Measurements from ENCODE around the gene PTPRG. TPM values are rescaled to one million over a fixed set of nuclear protein-coding genes. Genes with fewer than 3 reads are reported as not detected.

The PTPRG gene
- total RNA-seq, 2 experiments from 2014 or later = 0.13 to 0.70 TPM

DNA sequence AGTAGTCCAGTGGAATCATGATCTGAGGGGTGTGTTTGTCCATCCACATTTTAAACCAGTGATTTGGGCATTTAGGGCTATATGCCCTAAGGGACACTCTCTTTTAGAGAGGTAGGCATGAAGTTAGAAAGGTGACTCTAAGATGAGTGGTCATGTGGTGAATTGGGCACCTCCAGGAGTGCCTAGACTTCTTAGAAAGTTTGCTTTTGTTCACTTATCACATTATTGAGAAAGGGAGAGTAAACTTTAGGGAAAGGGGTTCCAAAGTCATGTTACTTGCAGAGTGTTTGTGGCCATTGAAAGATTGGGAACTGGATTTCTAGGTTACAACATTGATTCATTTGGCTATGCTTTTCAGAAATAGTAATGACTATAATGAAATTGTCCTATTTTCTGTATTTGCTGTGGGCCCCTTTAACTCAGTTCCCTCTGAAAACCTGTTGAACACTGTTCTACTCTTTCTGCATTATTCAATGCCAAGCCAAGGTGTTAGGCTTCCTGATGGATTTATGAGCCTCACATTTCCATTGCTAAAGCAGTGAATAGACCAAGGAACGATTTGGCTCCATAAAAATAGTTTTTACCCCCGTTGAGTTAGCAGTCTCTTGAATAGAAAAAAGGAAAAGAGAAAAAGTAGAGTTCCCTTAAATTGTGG lies 169.3 kb downstream of the PTPRG start:
- Histone ChIP-seq H3K36me3 (ENCODE audit: insufficient read depth, low read length) (no peaks in the 10 kb centered on the region), H2AFZ (ENCODE audit: low read length) (no peak overlapping the region), H3K9me3 (ENCODE audit: low read length) (no peaks in the 10 kb centered on the region), H3K4me3 (ENCODE audit: low read depth, low read length, poor library complexity, severe bottlenecking) (no peak overlapping the region), H3K79me2 (ENCODE audit: insufficient read depth, low read depth, low read length) (no peaks in the 10 kb centered on the region), H3K4me1 (ENCODE audit: insufficient read depth, low read length, poor library complexity, severe bottlenecking) (no peaks in the 10 kb centered on the region), H3K4me2 (ENCODE audit: low read length) (no peak overlapping the region), H3K27ac (ENCODE audit: low read depth, low read length, poor library complexity, severe bottlenecking) (no peak overlapping the region), H4K20me1 (ENCODE audit: insufficient read depth, low read length) (no peaks in the 10 kb centered on the region), H3K9me2 (ENCODE audit: insufficient read depth, low read length) (no peaks in the 10 kb centered on the region)
- ChIA-PET POLR2A (no interaction called here), CTCF (ENCODE audit: unreplicated experiment) (no interaction called here)
- DNase-seq (ENCODE audit: low spot score) = no peak
- intact Hi-C loops (cut with micrococcal nuclease; ENCODE audit: unreplicated experiment) = no loop called here
- TF ChIP-seq, protein P1, sequence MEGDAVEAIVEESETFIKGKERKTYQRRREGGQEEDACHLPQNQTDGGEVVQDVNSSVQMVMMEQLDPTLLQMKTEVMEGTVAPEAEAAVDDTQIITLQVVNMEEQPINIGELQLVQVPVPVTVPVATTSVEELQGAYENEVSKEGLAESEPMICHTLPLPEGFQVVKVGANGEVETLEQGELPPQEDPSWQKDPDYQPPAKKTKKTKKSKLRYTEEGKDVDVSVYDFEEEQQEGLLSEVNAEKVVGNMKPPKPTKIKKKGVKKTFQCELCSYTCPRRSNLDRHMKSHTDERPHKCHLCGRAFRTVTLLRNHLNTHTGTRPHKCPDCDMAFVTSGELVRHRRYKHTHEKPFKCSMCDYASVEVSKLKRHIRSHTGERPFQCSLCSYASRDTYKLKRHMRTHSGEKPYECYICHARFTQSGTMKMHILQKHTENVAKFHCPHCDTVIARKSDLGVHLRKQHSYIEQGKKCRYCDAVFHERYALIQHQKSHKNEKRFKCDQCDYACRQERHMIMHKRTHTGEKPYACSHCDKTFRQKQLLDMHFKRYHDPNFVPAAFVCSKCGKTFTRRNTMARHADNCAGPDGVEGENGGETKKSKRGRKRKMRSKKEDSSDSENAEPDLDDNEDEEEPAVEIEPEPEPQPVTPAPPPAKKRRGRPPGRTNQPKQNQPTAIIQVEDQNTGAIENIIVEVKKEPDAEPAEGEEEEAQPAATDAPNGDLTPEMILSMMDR (conservative IDR thresholded peaks at IDR 0.05; ENCODE audit: low read length) = no peak
- no peak for TF ChIP-seq EZH2phosphoT487 (IDR thresholded peaks at IDR 0.05; ENCODE audit: borderline replicate concordance, low read depth, low read length)
- BruUV-seq (replicated peaks) = no TSS peak

DNA sequence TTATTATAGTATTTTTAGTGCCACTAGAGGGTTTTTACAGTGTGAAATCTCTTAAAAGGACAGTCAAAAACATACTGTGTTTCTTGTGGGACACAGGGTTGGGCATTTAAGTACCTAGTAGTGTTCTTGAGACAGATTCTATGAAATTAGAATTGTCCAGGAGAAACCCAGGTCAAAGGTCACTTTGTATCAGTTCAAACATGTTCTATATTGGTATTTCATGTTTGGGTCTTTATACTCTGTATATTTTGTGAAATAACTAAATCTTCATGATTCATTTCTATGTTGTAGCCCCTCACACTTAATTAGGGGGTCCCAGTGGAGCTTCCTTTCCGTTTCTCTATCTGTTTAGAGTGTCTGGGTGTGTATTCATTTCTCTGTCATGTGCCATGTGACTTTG lies 171.6 kb downstream of the PTPRG start:
- H3K9me3 ChIP-seq (ENCODE audit: low read length) = no peaks in the 10 kb centered on the region
- intact Hi-C loops (cut with micrococcal nuclease; ENCODE audit: unreplicated experiment) = no loop called here
- no TSS peak for BruUV-seq (replicated peaks)
- CTCF ChIA-PET (ENCODE audit: unreplicated experiment) = no interaction called here
- POLR2A ChIA-PET = no interaction called here
- no peaks in the 10 kb centered on the region for H3K36me3 ChIP-seq (ENCODE audit: insufficient read depth, low read length)
- H3K4me1 ChIP-seq (ENCODE audit: insufficient read depth, low read length, poor library complexity, severe bottlenecking) = no peaks in the 10 kb centered on the region
- H3K9me2 ChIP-seq (ENCODE audit: insufficient read depth, low read length) = no peaks in the 10 kb centered on the region
- TF ChIP-seq, protein P1 (conservative IDR thresholded peaks at IDR 0.05; ENCODE audit: low read length) = no peak
- no peak for TF ChIP-seq EZH2phosphoT487 (IDR thresholded peaks at IDR 0.05; ENCODE audit: borderline replicate concordance, low read depth, low read length)
- no peak for DNase-seq (ENCODE audit: low spot score)
- no peak overlapping the region for H3K4me2 ChIP-seq (ENCODE audit: low read length)
- H2AFZ ChIP-seq (ENCODE audit: low read length) = no peak overlapping the region
- no peak overlapping the region for H3K4me3 ChIP-seq (ENCODE audit: low read depth, low read length, poor library complexity, severe bottlenecking)
- H3K79me2 ChIP-seq (ENCODE audit: insufficient read depth, low read depth, low read length) = no peaks in the 10 kb centered on the region
- H4K20me1 ChIP-seq (ENCODE audit: insufficient read depth, low read length) = no peaks in the 10 kb centered on the region
- H3K27ac ChIP-seq (ENCODE audit: low read depth, low read length, poor library complexity, severe bottlenecking) = no peak overlapping the region

DNA sequence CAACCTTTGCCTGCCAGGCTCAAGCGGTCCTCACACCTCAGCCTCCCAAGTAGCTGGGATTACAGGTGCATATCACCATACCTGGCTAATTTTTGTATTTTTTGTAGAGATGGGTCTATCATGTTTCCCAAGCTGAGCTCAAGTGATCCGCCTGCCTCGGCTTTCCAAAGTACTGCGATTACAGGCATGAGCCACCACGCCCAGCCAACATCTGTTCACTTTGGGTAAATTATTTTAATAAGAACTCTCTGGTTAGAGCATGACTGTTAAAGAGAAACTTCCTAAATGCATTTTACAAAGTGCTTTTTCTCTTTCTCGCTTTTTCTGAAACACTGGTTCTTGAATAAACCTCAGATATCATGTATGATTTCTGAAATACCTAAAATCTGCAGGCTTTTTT lies 172.5 kb downstream of the PTPRG start:
- Histone ChIP-seq H3K9me2 (ENCODE audit: insufficient read depth, low read length) (no peaks in the 10 kb centered on the region), H4K20me1 (ENCODE audit: insufficient read depth, low read length) (no peaks in the 10 kb centered on the region), H3K36me3 (ENCODE audit: insufficient read depth, low read length) (no peaks in the 10 kb centered on the region), H2AFZ (ENCODE audit: low read length) (no peak overlapping the region), H3K4me1 (ENCODE audit: insufficient read depth, low read length, poor library complexity, severe bottlenecking) (no peaks in the 10 kb centered on the region), H3K79me2 (ENCODE audit: insufficient read depth, low read depth, low read length) (no peaks in the 10 kb centered on the region), H3K4me3 (ENCODE audit: low read depth, low read length, poor library complexity, severe bottlenecking) (no peak overlapping the region), H3K27ac (ENCODE audit: low read depth, low read length, poor library complexity, severe bottlenecking) (no peak overlapping the region), H3K9me3 (ENCODE audit: low read length) (no peaks in the 10 kb centered on the region), H3K4me2 (ENCODE audit: low read length) (no peak overlapping the region)
- intact Hi-C loops (cut with micrococcal nuclease; ENCODE audit: unreplicated experiment) = no loop called here
- ChIA-PET POLR2A (no interaction called here), CTCF (ENCODE audit: unreplicated experiment) (no interaction called here)
- BruUV-seq (replicated peaks) = no TSS peak
- TF ChIP-seq, protein P1 (conservative IDR thresholded peaks at IDR 0.05; ENCODE audit: low read length) = no peak
- no peak for TF ChIP-seq EZH2phosphoT487 (IDR thresholded peaks at IDR 0.05; ENCODE audit: borderline replicate concordance, low read depth, low read length)
- no peak for DNase-seq (ENCODE audit: low spot score)
